Activated CD8-positive, alpha-beta memory T cell treated with anti-CD3 and anti-CD28 coated beads for 24 hours (primary cell): ENCODE results near the gene GPR35.

ENCODE experiments used
- DNase-seq: peaks from one replicate; pipeline ENCODE4 v3.0.0-alpha.2; 2020

GPR35 gene

GRCh38 chr2:240589850-240590525 is 35.3 kb upstream of the GPR35 start:
- no peak for DNase-seq

- DNase-seq, result no peak
Observed at GRCh38 chr2:240590681-240591111, 34.6 kb upstream of the GPR35 start.

DNA sequence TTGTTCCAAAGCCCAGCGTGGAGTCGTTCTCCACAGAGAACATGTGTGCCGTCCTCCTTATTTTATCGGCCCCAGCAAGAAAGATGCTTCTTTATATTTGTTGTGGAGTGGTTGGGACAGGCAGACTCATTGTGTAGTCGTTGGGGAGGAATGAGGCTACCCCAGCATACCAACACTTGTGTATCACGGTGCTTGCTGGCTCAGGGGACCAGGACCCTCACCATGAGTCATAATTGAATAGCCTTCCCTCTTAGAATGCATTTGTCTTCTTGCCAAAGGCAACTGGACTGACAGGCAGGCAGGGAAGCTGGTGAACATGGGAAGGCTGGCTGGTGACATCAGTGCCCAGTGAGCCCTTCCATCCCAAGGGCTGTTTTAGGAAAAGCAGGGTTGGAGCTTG is 34.1 kb upstream of the GPR35 start:
- no peak for DNase-seq

- no peak for DNase-seq
Observed at GRCh38 chr2:240591784-240592183, 33.5 kb upstream of the GPR35 start.

GRCh38 chr2:240593026-240593702 is 32.1 kb upstream of the GPR35 start:
- no peak for DNase-seq

GRCh38 chr2:240593703-240594451 is 31.4 kb upstream of the GPR35 start:
- no peak for DNase-seq

GRCh38 chr2:240594511-240595380 is 30.5 kb upstream of the GPR35 start:
- no peak for DNase-seq

DNA sequence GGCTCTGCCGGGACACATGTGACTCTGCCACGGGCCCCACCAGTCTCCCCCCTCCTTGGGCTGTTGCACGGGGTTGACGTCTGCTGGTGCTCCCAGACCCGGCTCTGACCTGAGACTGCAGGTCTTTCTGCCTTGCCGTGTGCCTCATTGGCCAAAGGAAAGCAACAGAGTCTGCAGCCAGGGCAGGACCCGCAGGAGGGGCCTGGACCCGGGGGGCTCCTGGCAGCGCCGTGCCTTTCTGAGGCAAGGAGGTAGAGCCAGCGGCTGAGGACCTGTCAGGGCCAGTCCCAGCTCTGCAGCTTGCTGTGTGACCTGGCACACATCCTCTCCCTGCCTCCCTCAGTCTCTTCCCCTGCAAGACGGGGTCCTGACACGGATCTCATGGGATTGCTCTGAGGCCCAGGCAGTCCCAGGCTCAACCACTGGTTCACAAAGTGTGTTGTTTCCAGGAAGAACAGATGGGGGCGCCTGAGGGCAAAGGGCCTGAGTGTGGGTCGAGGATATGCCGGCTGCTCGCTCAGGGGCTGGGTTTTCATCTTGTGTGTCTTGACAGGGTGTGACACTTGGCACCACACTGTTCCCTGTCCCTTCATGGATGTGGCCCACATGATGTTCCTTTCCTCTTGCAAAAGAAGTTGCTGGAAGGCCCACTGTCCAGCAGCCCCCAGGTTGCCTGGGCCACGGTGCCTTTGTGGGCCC is 29.8 kb upstream of the GPR35 start:
- no peak for DNase-seq

GRCh38 chr2:240596080-240596460 is 29.2 kb upstream of the GPR35 start:
- DNase-seq, result no peak

- DNase-seq, result no peak
Observed at GRCh38 chr2:240596491-240596931, 28.8 kb upstream of the GPR35 start.

GRCh38 chr2:240597054-240597418 is 28.2 kb upstream of the GPR35 start:
- DNase-seq, result no peak

GRCh38 chr2:240597419-240598181 is 27.7 kb upstream of the GPR35 start:
- no peak for DNase-seq

DNA sequence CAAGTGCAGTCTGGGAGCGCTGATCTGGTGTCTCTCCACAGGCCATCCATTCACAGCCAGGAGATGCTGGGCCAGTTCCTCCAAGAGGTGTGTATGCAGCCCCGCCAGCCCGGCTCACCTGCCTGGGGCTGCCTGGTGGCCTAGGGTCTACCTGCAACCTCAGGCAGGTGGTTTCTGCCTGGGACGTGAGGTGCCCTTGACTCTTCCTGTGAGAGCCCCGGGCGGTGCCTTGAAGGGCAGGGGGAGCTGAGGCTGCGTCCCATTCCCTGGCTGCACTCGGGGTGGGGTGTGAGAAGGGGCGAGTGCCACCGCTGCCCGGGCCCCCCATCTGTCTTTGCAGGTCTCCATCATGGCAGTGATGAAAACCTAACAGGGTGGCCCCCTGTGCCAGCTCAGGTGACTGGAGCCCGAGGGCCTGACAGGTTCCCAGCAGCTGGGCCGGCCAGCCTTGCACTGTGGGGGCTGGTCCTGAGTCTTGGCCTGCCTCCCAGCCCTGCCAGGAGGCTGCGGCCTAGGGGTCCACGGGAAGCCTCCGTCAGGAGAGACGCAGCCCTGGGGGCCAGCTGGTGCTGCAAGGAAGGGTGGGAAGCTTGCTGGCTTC is 26.9 kb upstream of the GPR35 start:
- DNase-seq, result no peak

- no peak for DNase-seq
Observed at GRCh38 chr2:240599141-240599583, 26.1 kb upstream of the GPR35 start.

DNA sequence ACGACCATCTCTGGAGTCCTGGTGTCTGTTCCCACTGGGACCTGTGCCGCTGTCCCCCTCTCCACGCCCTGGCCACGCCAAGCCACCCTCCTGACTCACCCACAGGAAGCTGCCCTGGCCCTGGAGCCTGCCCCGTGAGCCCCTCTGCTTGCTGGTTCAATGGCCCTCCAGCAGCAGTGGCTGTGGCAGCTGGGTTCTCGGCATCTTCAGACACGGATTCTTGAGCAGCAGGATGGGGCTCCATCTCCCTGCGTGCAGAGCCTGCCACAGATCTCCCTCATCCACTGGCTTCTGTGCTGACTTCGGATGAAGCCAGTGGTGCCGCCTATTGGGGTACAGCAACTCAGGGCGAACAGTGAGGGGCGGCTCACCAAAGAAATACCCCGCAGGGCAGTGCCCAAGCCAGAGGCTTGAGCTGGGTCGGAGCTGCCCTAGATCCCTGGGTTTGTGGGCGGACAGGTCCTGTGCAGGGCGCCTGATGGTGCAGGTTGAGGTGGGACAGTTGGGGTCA is 24.8 kb upstream of the GPR35 start:
- no peak for DNase-seq

DNA sequence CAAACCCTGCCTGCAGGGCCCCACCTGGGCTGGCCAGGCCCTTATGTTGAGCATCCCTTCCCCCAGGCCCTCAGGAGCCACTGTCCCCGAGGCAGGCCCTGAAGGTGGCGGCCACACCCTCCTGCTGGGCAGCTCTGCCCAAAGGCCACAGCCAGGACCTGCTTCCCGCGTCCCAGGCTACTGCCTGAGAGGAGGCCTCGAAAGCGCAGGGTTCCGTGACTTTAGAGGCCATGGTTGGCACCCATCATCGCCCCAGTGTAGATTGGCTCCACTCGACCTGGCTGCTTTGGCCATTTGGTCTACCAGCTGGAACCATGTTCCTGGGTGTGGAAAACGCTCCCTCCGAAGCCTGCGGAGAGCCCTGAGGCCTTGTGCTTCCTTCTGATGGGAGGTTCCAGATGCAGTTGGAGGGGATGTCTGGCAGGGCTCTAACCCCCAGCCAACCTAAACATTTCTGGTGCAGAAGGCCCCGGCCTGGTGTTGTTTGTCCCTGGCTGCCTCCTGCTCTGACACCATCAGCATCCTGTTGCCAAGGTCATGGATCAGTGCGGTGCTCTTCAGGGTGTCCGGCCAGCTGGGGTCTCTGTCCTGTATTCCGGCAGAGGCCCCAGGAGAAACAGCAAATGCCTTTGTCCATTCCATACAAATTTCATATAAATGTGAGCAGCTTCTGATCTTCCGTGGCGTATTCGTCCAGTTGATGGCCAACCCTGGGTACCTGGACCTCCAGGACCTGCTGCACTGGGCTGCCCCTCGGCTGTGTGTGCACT is 24.0 kb upstream of the GPR35 start:
- no peak for DNase-seq

DNA sequence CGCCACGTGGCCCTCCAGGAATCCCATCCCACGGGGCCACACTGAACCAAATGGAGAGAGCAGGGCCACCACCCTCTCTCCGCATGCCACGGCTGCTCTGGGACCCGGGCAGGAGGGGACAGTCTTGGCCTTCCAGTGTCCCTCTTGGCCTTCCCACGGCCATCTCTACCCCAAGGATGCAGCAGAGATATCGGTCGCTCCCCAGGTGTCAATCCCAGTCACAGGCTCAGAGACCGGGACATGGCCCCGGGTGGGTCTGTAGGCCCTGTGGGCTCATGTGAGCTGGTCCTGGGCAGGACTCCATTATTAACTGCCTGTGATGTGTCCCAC is 23.5 kb upstream of the GPR35 start:
- no peak for DNase-seq

GRCh38 chr2:240602266-240603050 is 22.8 kb upstream of the GPR35 start:
- no peak for DNase-seq

- no peak for DNase-seq
Observed at GRCh38 chr2:240603081-240603835, 22.0 kb upstream of the GPR35 start.
